Epithelial cell of esophagus (primary cell): ENCODE measurements around the gene CPHXL2.

Experiments used
- DNase-seq: peaks from one replicate; pipeline ENCODE4 v3.0.0; 2010; ENCODE audit warnings: low read depth
- H3K4me3 ChIP-seq: 2 replicates; pipeline ENCODE4 v1.5.1; 2011; ENCODE audit warnings: mild to moderate bottlenecking, low read length, control low read depth
- TF ChIP-seq, protein P1 (sequence below): IDR thresholded peaks from 2 replicates; pipeline ENCODE4 v1.5.1; 2011; ENCODE audit warnings: low read depth, mild to moderate bottlenecking, low read length, control low read depth, inconsistent platforms; ENCODE audit not compliant: insufficient read depth; ENCODE audit errors: missing control alignments

CPHXL2 gene

GRCh38 chr16:75620326-75621169 is 56.3 kb downstream of the CPHXL2 start:
- H3K4me3 ChIP-seq = no peak overlapping the region
- no peak for DNase-seq
- TF ChIP-seq, protein P1, sequence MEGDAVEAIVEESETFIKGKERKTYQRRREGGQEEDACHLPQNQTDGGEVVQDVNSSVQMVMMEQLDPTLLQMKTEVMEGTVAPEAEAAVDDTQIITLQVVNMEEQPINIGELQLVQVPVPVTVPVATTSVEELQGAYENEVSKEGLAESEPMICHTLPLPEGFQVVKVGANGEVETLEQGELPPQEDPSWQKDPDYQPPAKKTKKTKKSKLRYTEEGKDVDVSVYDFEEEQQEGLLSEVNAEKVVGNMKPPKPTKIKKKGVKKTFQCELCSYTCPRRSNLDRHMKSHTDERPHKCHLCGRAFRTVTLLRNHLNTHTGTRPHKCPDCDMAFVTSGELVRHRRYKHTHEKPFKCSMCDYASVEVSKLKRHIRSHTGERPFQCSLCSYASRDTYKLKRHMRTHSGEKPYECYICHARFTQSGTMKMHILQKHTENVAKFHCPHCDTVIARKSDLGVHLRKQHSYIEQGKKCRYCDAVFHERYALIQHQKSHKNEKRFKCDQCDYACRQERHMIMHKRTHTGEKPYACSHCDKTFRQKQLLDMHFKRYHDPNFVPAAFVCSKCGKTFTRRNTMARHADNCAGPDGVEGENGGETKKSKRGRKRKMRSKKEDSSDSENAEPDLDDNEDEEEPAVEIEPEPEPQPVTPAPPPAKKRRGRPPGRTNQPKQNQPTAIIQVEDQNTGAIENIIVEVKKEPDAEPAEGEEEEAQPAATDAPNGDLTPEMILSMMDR = no peak

- TF ChIP-seq, protein P1 = no peak
- no peak overlapping the region for H3K4me3 ChIP-seq
- no peak for DNase-seq
These were observed 58.0 kb downstream of the CPHXL2 start for GRCh38 chr16:75618780-75619179.

- no peak for DNase-seq
- TF ChIP-seq, protein P1 = no peak
- H3K4me3 ChIP-seq = no peak overlapping the region
These were observed 59.7 kb downstream of the CPHXL2 start for GRCh38 chr16:75617121-75617520.

DNA sequence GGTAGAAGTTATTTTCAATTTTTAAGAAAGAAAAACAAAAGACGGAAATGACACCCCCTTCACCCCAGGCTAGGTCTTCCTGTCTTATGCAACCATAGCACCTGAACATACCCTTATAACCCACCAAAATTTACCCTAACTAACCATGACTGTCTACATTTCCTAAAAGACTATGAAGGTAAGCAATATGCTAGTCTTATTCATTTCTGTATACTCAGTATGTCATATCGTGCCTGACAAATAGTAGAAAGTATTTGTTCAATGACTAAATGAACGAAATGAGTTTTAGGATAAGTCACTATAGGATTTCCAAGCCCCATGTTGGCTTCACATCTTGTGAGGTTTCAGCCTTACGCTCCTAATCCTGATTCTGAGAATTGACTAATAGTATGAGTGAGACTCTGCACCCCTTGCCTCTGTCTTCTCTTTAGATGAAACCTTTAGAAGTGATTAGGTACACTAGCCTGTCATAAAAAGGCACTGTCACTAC is 60.2 kb downstream of the CPHXL2 start:
- TF ChIP-seq, protein P1 = no peak
- H3K4me3 ChIP-seq = no peak overlapping the region
- DNase-seq = no peak

DNA sequence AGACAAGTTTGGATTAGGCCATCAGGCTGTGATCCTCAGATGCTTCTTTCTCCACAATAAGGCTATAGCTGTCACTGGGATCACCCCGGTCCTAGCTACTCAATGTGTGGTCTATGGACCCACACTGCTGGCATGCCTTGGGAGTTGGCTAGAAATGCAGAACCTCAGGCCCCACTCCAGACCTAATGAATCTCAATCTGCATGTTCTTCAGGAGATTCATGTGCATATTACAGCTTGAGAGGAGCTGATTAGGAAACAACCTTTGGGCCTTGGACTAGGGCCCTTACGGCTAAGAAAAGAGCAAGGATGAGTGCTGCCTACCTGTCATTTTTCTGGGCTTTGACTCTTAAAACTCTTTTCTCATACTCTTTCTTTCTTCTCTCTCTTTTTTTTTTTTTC is 61.2 kb downstream of the CPHXL2 start:
- no peak for DNase-seq
- no peak overlapping the region for H3K4me3 ChIP-seq
- TF ChIP-seq, protein P1 = no peak

- TF ChIP-seq, protein P1 = no peak
- DNase-seq = peak; percentile 41
- H3K4me3 ChIP-seq = no peak overlapping the region
These were observed 62.5 kb downstream of the CPHXL2 start for GRCh38 chr16:75614066-75614897.
